ENCODE results near the gene TTN.

- TF ChIP-seq YY1 (IDR thresholded peaks at IDR 0.05; ENCODE audit: insufficient read depth, insufficient read length) = no peak
- no peak for TF ChIP-seq ZNF274 (IDR thresholded peaks at IDR 0.05; ENCODE audit: low read depth, low read length)
Observed at GRCh38 chr2:178807227-178808008, at the start of gene TTN.

All from NT2/D1 (cell line).